SK-N-SH (cell line): Measurements from ENCODE around the gene CNTN3. TPM values are rescaled to one million over a fixed set of nuclear protein-coding genes. Genes with fewer than 3 reads are reported as not detected.

Experiments used
- CTCF ChIA-PET: fragments of 300-600, 350-600 bp; formaldehyde crosslinking; extraction: SDS; loops from one replicate; lab custom pipeline; 2021; lab: Yijun Ruan, JAX
- POLR2A ChIA-PET: fragments of 350-600 bp; sonication (Branson Sonifier 250); formaldehyde crosslinking; extraction: SDS; loops from one replicate; lab custom pipeline; 2020; ENCODE audit warnings: antibody characterized with exemption, inconsistent platforms; lab: Yijun Ruan, JAX
- DNase-seq: peaks from one replicate; pipeline ENCODE4 v3.0.0; 2012
- H2AFZ ChIP-seq: fragments of 200-600 bp; sonication (generic); 2 replicates; pipeline ENCODE4 v1.8.1; 2016; ENCODE audit warnings: antibody characterized with exemption, mild to moderate bottlenecking, low read depth
- H3F3A ChIP-seq: fragments of 200-600 bp; sonication (generic); replicated peaks from 2 replicates; pipeline ENCODE3; 2016; ENCODE audit warnings: antibody characterized with exemption, mild to moderate bottlenecking; ENCODE audit not compliant: insufficient read depth
- H3K27ac ChIP-seq, 2 experiments: fragments of 200-500 bp in 1 of 2; fragments of 200-600 bp in 1 of 2; sonication (Bioruptor generic) in 1 of 2; sonication (generic), shearing (Covaris generic) in 1 of 2; 2 replicates each; pipeline versions ENCODE4 v1.5.1 to v1.6.1; 2014 to 2016; ENCODE audit warnings: low read depth in 2 of 2, inconsistent platforms in 1 of 2, low read length in 1 of 2, mild to moderate bottlenecking in 1 of 2, mixed read lengths in 1 of 2
- H3K27me3 ChIP-seq: fragments of 200-600 bp; sonication (generic), shearing (Covaris generic); 2 replicates; pipeline ENCODE4 v1.6.1; 2016; ENCODE audit warnings: mixed run types; ENCODE audit not compliant: insufficient read depth
- H3K36me3 ChIP-seq, 2 experiments: fragments of 200-500 bp in 1 of 2; fragments of 200-600 bp in 1 of 2; sonication (Bioruptor generic) in 1 of 2; sonication (generic) in 1 of 2; replicated peaks in 1 of 2; 2 replicates each; pipeline versions ENCODE3 to v1.5.1; 2014 to 2016; ENCODE audit warnings: low read length in 1 of 2, mild to moderate bottlenecking in 1 of 2; ENCODE audit not compliant: insufficient read depth in 2 of 2, control insufficient read depth in 1 of 2
- H3K4me1 ChIP-seq, 2 experiments: fragments of 200-500 bp in 1 of 2; fragments of 200-600 bp in 1 of 2; sonication (Bioruptor generic) in 1 of 2; sonication (generic), shearing (Covaris generic) in 1 of 2; 2 replicates each; pipeline versions ENCODE4 v1.5.1 to v1.6.1; 2014 to 2016; ENCODE audit warnings: low read depth in 1 of 2, low read length in 1 of 2, mixed run types in 1 of 2; ENCODE audit not compliant: insufficient read depth in 2 of 2, control insufficient read depth in 1 of 2
- H3K4me2 ChIP-seq: fragments of 200-600 bp; sonication (generic), shearing (Covaris generic); 2 replicates; pipeline ENCODE4 v1.6.1; 2017; ENCODE audit warnings: mixed run types
- H3K4me3 ChIP-seq, 2 experiments: fragments of 200-500 bp in 1 of 2; fragments of 200-600 bp in 1 of 2; sonication (Bioruptor generic) in 1 of 2; sonication (generic), shearing (Covaris generic) in 1 of 2; 2 replicates each; pipeline versions ENCODE4 v1.5.1 to v1.8.1; 2014 to 2016; ENCODE audit warnings: low read depth in 2 of 2, inconsistent platforms in 1 of 2, low read length in 1 of 2, mild to moderate bottlenecking in 1 of 2, mixed read lengths in 1 of 2, moderate library complexity in 1 of 2
- H3K79me2 ChIP-seq: fragments of 200-600 bp; sonication (generic); 2 replicates; pipeline ENCODE4 v1.8.1; 2017; ENCODE audit warnings: mild to moderate bottlenecking; ENCODE audit not compliant: insufficient read depth
- H3K9ac ChIP-seq: fragments of 200-600 bp; sonication (generic); 2 replicates; pipeline ENCODE4 v1.6.1; 2017; ENCODE audit warnings: mixed run types
- H3K9me2 ChIP-seq: fragments of 200-600 bp; sonication (generic); 2 replicates; pipeline ENCODE4 v1.6.1; 2017; ENCODE audit warnings: mixed run types
- H3K9me3 ChIP-seq: fragments of 200-600 bp; sonication (generic); 2 replicates; pipeline ENCODE4 v1.6.1; 2017; ENCODE audit warnings: mixed run types, mild to moderate bottlenecking, moderate library complexity
- H4K20me1 ChIP-seq: fragments of 200-600 bp; sonication (generic); 2 replicates; pipeline ENCODE4 v1.6.1; 2017; ENCODE audit warnings: mild to moderate bottlenecking, mixed run types; ENCODE audit not compliant: insufficient read depth
- CTCF ChIP-seq: fragments of 200-600 bp; sonication (generic); IDR thresholded peaks from 2 replicates; pipeline ENCODE4 v1.6.1; 2017; ENCODE audit warnings: antibody characterized with exemption, mild to moderate bottlenecking, moderate library complexity
- ELF1 ChIP-seq: IDR thresholded peaks from 2 replicates; pipeline ENCODE4 v1.4.0; 2012
- EZH2phosphoT487 ChIP-seq: fragments of 200-600 bp; sonication (generic); IDR thresholded peaks from 2 replicates; pipeline ENCODE4 v1.6.1; 2017; ENCODE audit warnings: low read depth, mixed run types, mild to moderate bottlenecking, antibody characterized with exemption, moderate library complexity, borderline replicate concordance
- FOSL2 ChIP-seq: IDR thresholded peaks from 2 replicates; pipeline ENCODE4 v1.4.0; 2012; ENCODE audit warnings: low read depth, mild to moderate bottlenecking, moderate library complexity, borderline replicate concordance
- GABPA ChIP-seq: IDR thresholded peaks from 2 replicates; pipeline ENCODE4 v1.4.0; 2012; ENCODE audit warnings: low read depth, mild to moderate bottlenecking
- JUND ChIP-seq: IDR thresholded peaks from 2 replicates; pipeline ENCODE4 v1.4.0; 2012
- NRF1 ChIP-seq: IDR thresholded peaks from 2 replicates; pipeline ENCODE4 v1.6.1; 2012; ENCODE audit warnings: low read depth, mild to moderate bottlenecking, low read length
- RAD21 ChIP-seq: IDR thresholded peaks from 2 replicates; pipeline ENCODE4 v1.6.1; 2012; ENCODE audit warnings: mild to moderate bottlenecking, low read length
- SIN3A ChIP-seq: IDR thresholded peaks from 2 replicates; pipeline ENCODE4 v1.6.1; 2012; ENCODE audit warnings: low read depth, mild to moderate bottlenecking, low read length, moderate library complexity, borderline replicate concordance
- USF1 ChIP-seq: IDR thresholded peaks from 2 replicates; pipeline ENCODE4 v1.4.0; 2012; ENCODE audit warnings: low read depth, borderline replicate concordance
- YY1 ChIP-seq: IDR thresholded peaks from 2 replicates; pipeline ENCODE4 v1.4.0; 2012; ENCODE audit warnings: low read depth, mild to moderate bottlenecking
- WGBS: methylation state at CpG from one replicate; pipeline ENCODE4 v1.1.6; 2017; ENCODE audit warnings: low lambda C conversion rate; 5-methylcytosine and 5-hydroxymethylcytosine counted together
- polyA plus RNA-seq, 3 experiments: library from polyadenylated mRNA; depleted of rRNA; stranded (reverse); fragments of >200 nt; gene quantifications; 2 replicates each; pipeline ENCODE4 v1.2.3, GENCODE V29; 2012
- TF ChIP-seq, protein P1 (sequence below): IDR thresholded peaks from 2 replicates; pipeline ENCODE4; 2012

Gene CNTN3
- polyA plus RNA-seq, 1 of the 3 experiments (the other 2 are of a cell fraction), result 2.8 TPM

- TF ChIP-seq, protein P1, sequence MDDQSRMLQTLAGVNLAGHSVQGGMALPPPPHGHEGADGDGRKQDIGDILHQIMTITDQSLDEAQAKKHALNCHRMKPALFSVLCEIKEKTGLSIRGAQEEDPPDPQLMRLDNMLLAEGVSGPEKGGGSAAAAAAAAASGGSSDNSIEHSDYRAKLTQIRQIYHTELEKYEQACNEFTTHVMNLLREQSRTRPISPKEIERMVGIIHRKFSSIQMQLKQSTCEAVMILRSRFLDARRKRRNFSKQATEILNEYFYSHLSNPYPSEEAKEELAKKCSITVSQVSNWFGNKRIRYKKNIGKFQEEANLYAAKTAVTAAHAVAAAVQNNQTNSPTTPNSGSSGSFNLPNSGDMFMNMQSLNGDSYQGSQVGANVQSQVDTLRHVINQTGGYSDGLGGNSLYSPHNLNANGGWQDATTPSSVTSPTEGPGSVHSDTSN, result no peak
- no peak for TF ChIP-seq JUND
- no peak for TF ChIP-seq GABPA
- TF ChIP-seq NRF1, result no peak
- TF ChIP-seq RAD21, result no peak
- no peak for TF ChIP-seq CTCF
These were observed 18.6 kb upstream of the CNTN3 start (continued) for GRCh38 chr3:74633021-74633420.

- H3F3A ChIP-seq, result peaks cover 13% of the 10 kb centered on the region
- no peaks in the 10 kb centered on the region for H3K27me3 ChIP-seq
- H3K36me3 ChIP-seq, result no peaks in the 10 kb centered on the region
- H4K20me1 ChIP-seq, result no peaks in the 10 kb centered on the region
- H3K9me2 ChIP-seq, result no peaks in the 10 kb centered on the region
- peak overlapping the region in 1 of 2 experiments; percentile 5; a peak in 1 of 4 replicates for H3K4me3 ChIP-seq
- TF ChIP-seq YY1 (no peak), FOSL2 (peak; percentile 21; the same call in 1 of the 2 replicates), EZH2phosphoT487 (no peak), GABPA (no peak), ELF1 (no peak), USF1 (no peak), SIN3A (no peak)
- TF ChIP-seq, all 33 proteins: peak for 1
- Histone ChIP-seq H3K27ac (no peak overlapping the region), H3K9ac (no peak overlapping the region), H3K9me3 (no peaks in the 10 kb centered on the region), H2AFZ (no peak overlapping the region), H3K4me2 (no peak overlapping the region), H3K4me1 (no peaks in the 10 kb centered on the region; a peak in 1 of 4 replicates), H3K79me2 (no peaks in the 10 kb centered on the region)
- POLR2A ChIA-PET, result no interaction called here
- CTCF ChIA-PET, result interaction anchor here (0.6 to 1.3 kb wide), 5 partner anchors 18 to 1039 kb away, joined by 3 read pairs; no protein-coding TSS in a partner anchor
- 62% methylated on average over 3 of the region's 3 CpGs for whole genome bisulfite sequencing
- no peak for DNase-seq
These were observed 17.1 kb upstream of the CNTN3 start for GRCh38 chr3:74631351-74632140.
